ENCODE measurements around the gene HSPG2. TPM values are rescaled to one million over a fixed set of nuclear protein-coding genes. Genes with fewer than 3 reads are reported as not detected.

Gene HSPG2
- total RNA-seq, 1 donor: 265 TPM

DNA sequence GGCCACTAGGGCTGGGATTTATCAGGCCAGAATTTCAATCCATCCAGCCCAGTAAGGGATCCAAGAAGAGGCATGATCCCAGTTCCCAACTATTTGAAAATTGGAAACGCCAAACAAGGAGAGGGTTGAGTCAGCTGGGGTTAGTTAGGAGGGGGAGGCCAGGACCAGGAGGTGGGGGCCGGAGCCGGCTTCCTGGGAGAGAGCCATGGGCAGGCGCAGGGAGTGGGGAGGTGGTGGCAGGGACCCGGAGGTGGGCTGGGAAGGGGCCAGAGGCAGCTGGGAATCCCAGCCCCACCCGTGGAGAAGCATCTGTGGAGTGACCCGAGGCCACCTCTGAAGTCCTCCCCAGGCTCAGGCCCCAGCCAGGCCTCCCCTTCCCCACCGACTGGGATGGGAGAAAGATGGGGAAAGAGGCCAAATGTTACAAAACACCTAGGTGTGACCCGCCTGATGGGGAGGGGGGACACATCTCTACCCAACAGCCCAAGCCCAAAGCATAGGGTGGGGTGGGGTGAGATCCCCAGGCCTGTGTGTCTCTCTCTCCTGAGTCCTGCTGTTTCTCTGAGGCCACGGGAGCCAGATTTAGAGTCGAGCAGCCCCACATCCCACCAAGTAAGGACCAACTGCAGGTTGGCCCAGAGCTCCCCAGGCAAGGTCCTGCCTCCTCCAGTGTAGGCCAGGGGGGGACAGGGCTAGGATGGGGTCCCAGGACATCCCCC lies 10.1 kb downstream of the HSPG2 start:
- no peak overlapping the region for H2AFZ ChIP-seq (ENCODE audit: low read length)
- H3K4me2 ChIP-seq (ENCODE audit: insufficient read depth, low read length): peak overlapping the region; percentile 17
- peaks cover 42% of the 10 kb centered on the region for H3K36me3 ChIP-seq (ENCODE audit: insufficient read depth, low read length)
- TF ChIP-seq, protein P1, sequence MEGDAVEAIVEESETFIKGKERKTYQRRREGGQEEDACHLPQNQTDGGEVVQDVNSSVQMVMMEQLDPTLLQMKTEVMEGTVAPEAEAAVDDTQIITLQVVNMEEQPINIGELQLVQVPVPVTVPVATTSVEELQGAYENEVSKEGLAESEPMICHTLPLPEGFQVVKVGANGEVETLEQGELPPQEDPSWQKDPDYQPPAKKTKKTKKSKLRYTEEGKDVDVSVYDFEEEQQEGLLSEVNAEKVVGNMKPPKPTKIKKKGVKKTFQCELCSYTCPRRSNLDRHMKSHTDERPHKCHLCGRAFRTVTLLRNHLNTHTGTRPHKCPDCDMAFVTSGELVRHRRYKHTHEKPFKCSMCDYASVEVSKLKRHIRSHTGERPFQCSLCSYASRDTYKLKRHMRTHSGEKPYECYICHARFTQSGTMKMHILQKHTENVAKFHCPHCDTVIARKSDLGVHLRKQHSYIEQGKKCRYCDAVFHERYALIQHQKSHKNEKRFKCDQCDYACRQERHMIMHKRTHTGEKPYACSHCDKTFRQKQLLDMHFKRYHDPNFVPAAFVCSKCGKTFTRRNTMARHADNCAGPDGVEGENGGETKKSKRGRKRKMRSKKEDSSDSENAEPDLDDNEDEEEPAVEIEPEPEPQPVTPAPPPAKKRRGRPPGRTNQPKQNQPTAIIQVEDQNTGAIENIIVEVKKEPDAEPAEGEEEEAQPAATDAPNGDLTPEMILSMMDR (IDR thresholded peaks at IDR 0.05; ENCODE audit: extremely low read depth, low read depth, low read length): no peak
- peaks cover 74% of the 10 kb centered on the region for H3K4me1 ChIP-seq (ENCODE audit: insufficient read depth, low read length)
- no peak overlapping the region for H3K4me3 ChIP-seq (ENCODE audit: insufficient read depth, low read length)
- peak; percentile 95 for DNase-seq (ENCODE audit: insufficient read length, low spot score, missing footprints)
- H3K9me3 ChIP-seq (ENCODE audit: low read depth, low read length): no peaks in the 10 kb centered on the region
- H3K79me2 ChIP-seq (ENCODE audit: insufficient read depth, low read length): peaks cover 92% of the 10 kb centered on the region
- H3K27me3 ChIP-seq (ENCODE audit: insufficient read depth, low read length): no peaks in the 10 kb centered on the region
- H3K27ac ChIP-seq (ENCODE audit: low read depth, low read length): peak overlapping the region; percentile 89
- peaks cover 11% of the 10 kb centered on the region for H4K20me1 ChIP-seq (ENCODE audit: insufficient read depth, low read length)

DNA sequence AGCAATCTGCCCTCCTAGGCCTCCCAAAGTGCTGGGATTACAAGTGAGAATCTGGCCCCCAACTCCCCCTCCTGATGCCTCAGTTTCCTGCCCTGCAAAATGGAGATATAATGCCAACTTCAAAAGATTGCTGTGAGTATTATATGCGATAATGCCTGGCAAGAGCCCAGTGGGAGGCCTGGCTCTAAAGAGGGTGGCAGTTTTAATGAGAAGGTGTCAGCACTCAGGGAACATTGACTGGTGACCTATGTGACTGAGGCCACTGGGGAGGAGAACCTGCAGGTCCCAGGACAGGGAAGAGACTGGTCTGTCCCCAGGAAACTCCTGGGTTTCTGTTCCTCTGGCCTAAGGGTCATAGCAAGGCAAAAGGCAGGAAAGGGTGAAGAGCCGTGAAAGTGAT lies 11.0 kb downstream of the HSPG2 start:
- Histone ChIP-seq H3K27me3 (ENCODE audit: insufficient read depth, low read length) (no peaks in the 10 kb centered on the region), H4K20me1 (ENCODE audit: insufficient read depth, low read length) (peaks cover 17% of the 10 kb centered on the region), H3K9me3 (ENCODE audit: low read depth, low read length) (no peaks in the 10 kb centered on the region), H3K27ac (ENCODE audit: low read depth, low read length) (peak overlapping the region; percentile 89), H2AFZ (ENCODE audit: low read length) (no peak overlapping the region), H3K36me3 (ENCODE audit: insufficient read depth, low read length) (peaks cover 42% of the 10 kb centered on the region), H3K79me2 (ENCODE audit: insufficient read depth, low read length) (peaks cover 95% of the 10 kb centered on the region), H3K4me3 (ENCODE audit: insufficient read depth, low read length) (no peak overlapping the region), H3K4me2 (ENCODE audit: insufficient read depth, low read length) (peak overlapping the region; percentile 14), H3K4me1 (ENCODE audit: insufficient read depth, low read length) (peaks cover 74% of the 10 kb centered on the region)
- TF ChIP-seq, protein P1 (IDR thresholded peaks at IDR 0.05; ENCODE audit: extremely low read depth, low read depth, low read length): no peak
- DNase-seq (ENCODE audit: insufficient read length, low spot score, missing footprints): no peak

DNA sequence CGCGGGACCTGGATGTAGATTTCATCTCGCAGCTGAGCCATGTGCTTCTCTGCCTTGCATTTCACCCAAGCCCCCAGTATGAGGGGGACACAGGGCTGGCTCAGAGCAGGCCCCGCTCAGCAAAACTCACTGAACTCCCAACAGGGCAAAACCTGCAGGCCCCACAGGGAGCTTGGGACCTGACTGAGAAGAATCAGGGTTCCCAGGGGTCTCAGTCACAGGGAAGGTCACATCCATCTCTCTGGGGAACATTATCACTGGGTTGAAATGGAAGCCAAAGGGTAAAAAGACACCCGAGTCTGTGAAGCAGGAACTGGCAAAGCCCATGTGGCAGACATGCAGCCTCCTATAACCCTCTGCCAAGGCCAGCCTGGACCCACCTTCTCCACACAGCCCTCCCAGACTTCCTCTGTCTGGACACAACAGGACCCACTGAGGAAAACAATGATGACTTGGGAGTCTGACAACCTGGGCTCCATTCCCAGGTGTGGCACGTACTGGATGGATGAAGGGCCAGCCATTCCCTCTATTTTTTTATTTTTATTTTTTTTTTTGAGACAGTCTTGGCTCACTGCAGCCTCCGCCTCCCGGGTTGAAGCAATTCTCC lies 11.7 kb downstream of the HSPG2 start:
- peaks cover 75% of the 10 kb centered on the region for H3K4me1 ChIP-seq (ENCODE audit: insufficient read depth, low read length)
- H3K4me3 ChIP-seq (ENCODE audit: insufficient read depth, low read length): no peak overlapping the region
- H3K27me3 ChIP-seq (ENCODE audit: insufficient read depth, low read length): no peaks in the 10 kb centered on the region
- H3K36me3 ChIP-seq (ENCODE audit: insufficient read depth, low read length): peaks cover 41% of the 10 kb centered on the region
- TF ChIP-seq, protein P1 (IDR thresholded peaks at IDR 0.05; ENCODE audit: extremely low read depth, low read depth, low read length): no peak
- H3K9me3 ChIP-seq (ENCODE audit: low read depth, low read length): no peaks in the 10 kb centered on the region
- peak; percentile 79 for DNase-seq (ENCODE audit: insufficient read length, low spot score, missing footprints)
- H3K4me2 ChIP-seq (ENCODE audit: insufficient read depth, low read length): no peak overlapping the region
- H4K20me1 ChIP-seq (ENCODE audit: insufficient read depth, low read length): peaks cover 23% of the 10 kb centered on the region
- H2AFZ ChIP-seq (ENCODE audit: low read length): no peak overlapping the region
- H3K79me2 ChIP-seq (ENCODE audit: insufficient read depth, low read length): peaks cover 92% of the 10 kb centered on the region
- peak overlapping the region; percentile 89 for H3K27ac ChIP-seq (ENCODE audit: low read depth, low read length)

DNA sequence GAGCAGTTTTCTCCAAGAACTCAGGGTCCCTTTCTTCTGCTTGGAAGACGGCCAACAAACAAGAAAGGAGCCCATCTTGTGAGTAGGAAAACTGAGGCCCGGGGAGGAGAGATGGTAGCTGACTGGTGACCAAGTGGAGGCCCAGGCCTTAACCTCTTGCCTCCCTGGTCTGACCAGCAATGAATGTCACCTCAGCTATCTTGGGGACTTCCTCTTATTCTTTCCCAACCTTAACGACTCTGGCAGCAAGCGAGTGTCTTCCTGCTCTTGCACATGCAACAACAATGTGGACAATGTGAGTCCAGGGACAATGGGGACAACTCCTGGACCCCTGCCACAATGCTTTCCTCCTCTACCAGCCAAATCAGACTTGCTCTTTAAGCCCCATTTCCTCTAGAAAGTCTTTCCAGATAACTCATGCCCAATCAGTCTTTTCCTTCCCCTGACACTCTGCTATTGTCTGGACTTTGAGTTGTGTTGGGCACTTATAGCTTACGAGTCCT lies 12.6 kb downstream of the HSPG2 start:
- Histone ChIP-seq H2AFZ (ENCODE audit: low read length) (no peak overlapping the region), H3K79me2 (ENCODE audit: insufficient read depth, low read length) (peaks cover 83% of the 10 kb centered on the region), H3K36me3 (ENCODE audit: insufficient read depth, low read length) (peaks cover 36% of the 10 kb centered on the region), H4K20me1 (ENCODE audit: insufficient read depth, low read length) (peaks cover 31% of the 10 kb centered on the region), H3K9me3 (ENCODE audit: low read depth, low read length) (no peaks in the 10 kb centered on the region), H3K27ac (ENCODE audit: low read depth, low read length) (peak overlapping the region; percentile 89), H3K4me3 (ENCODE audit: insufficient read depth, low read length) (no peak overlapping the region), H3K27me3 (ENCODE audit: insufficient read depth, low read length) (no peaks in the 10 kb centered on the region), H3K4me1 (ENCODE audit: insufficient read depth, low read length) (peaks cover 75% of the 10 kb centered on the region), H3K4me2 (ENCODE audit: insufficient read depth, low read length) (no peak overlapping the region)
- TF ChIP-seq, protein P1 (IDR thresholded peaks at IDR 0.05; ENCODE audit: extremely low read depth, low read depth, low read length): no peak
- DNase-seq (ENCODE audit: insufficient read length, low spot score, missing footprints): peak; percentile 60
